Pancreas (tissue), 10 donors: Measurements from ENCODE around the gene TEX10. TPM values are rescaled to one million over a fixed set of nuclear protein-coding genes. Genes with fewer than 3 reads are reported as not detected.

Experiments used
- ATAC-seq, 4 donors: fragments of 200-7000 bp; cut with Tn5 transposase; one replicate each; pipeline versions ENCODE4 v1.8.0 to v1.9.1; 2020; ENCODE audit warnings: mild to moderate bottlenecking in 4 of 4, moderate library complexity in 4 of 4
- DNase-seq, 6 donors: peaks; one replicate each; pipeline ENCODE4 v3.0.0-alpha.2; 2020
- FAIRE-seq: peaks from 2 replicates; lab custom pipeline; 2012; peaks lifted over from hg19 to GRCh38; lab: Jason Lieb, UNC
- H3K27ac ChIP-seq, 4 donors: fragments of 200-600 bp; sonication (generic); 1 replicate in 3 of 4; 2 replicates in 1 of 4; pipeline versions ENCODE4 v1.5.0 to v1.8.0; 2020
- H3K27me3 ChIP-seq, 4 donors: fragments of 200-600 bp; one replicate each; pipeline ENCODE4 v1.8.0; 2021
- H3K36me3 ChIP-seq, 3 donors: fragments of 200-600 bp; sonication (generic) in 1 of 3; one replicate each; pipeline versions ENCODE4 v1.5.0 to v1.8.0; 2020 to 2021
- H3K4me1 ChIP-seq, 3 donors: fragments of 200-600 bp; one replicate each; pipeline ENCODE4 v1.8.0; 2021
- H3K4me3 ChIP-seq, 4 donors: fragments of 200-600 bp; sonication (generic) in 2 of 4; one replicate each; pipeline versions ENCODE4 v1.5.0 to v1.8.0; 2020 to 2021
- H3K9me3 ChIP-seq, 4 donors: fragments of 200-600 bp; one replicate each; pipeline ENCODE4 v1.8.0; 2021
- CTCF ChIP-seq, 4 donors: fragments of 200-600 bp; sonication (generic) in 3 of 4; IDR thresholded peaks; one replicate each; pipeline versions ENCODE4 v1.5.0 to v1.8.0; 2021; ENCODE audit warnings: antibody characterized with exemption in 4 of 4
- WGBS, 2 donors: extraction: QIAGEN DNeasy Blood & Tissue Kit; methylation state at CpG; one replicate each; pipeline ENCODE4 v1.1.7; 2013; 5-methylcytosine and 5-hydroxymethylcytosine counted together
- intact Hi-C, 3 donors: fragments of 100-400 bp; cut with DNase I; formaldehyde crosslinking; loops; one replicate each; pipeline versions ENCODE4 v1.11.1 to v1.14.2; 2022
- polyA plus RNA-seq, 2 donors: library from polyadenylated mRNA; stranded (reverse); fragments of 200-250 nt; gene quantifications; one replicate each; pipeline ENCODE4 v1.2.3, GENCODE V29; 2013
- total RNA-seq, 6 donors: library from RNA; stranded (reverse); fragmentation: NEBNext Ultra II Directional in 4 of 6; extraction: Animal tissue kit (Norgen Biotek cat#: 25700) in 4 of 6; gene quantifications; one replicate each; pipeline versions ENCODE4 v1.2.1 to v1.2.4, GENCODE V29; 2021 to 2023
- donor health status: healthy with polysubstance abuse.
- donor health status: DM: no; HTN: no; CAD: no; lungs with moderate emphysema.
- donor health status: DM: no; HTN: no; CAD: no.
- donor health status: control.
- donor health status: control.
- donor health status: Bipolar disorder and iron deficiency.
- donor health status: DM: yes; HTN: yes; CAD: no.
- donor health status: DM: no; HTN: no; CAD: no.
- donor health status: DM: no; HTN: no; CAD: no.
- donor health status: DM: yes; HTN: yes; CAD: no.

TEX10 gene
- total RNA-seq: 1 to 10 TPM; 4.2 to 6.7 (median 5.4) TPM
- 1 to 10 TPM; 3.1 to 6.4 TPM for polyA plus RNA-seq

- Histone ChIP-seq H3K27me3 (no peaks in the 10 kb centered on the region), H3K4me3 (peak within 1 kb of the TSS; percentile 75 to 99 (median 98)), H3K27ac (peak within 1 kb of the TSS; percentile 23 to 74 (median 65)), H3K9me3 (no peaks in the 10 kb centered on the region), H3K4me1 (peaks cover 0 to 8% (median 5%) of the 10 kb centered on the region in 3 donors), H3K36me3 (no peaks in the 10 kb centered on the region)
- TF ChIP-seq CTCF (IDR thresholded peaks at IDR 0.05): no peak
- ATAC-seq: peak; percentile 97 to 99 (median 98)
- 0% methylated on average over 43 to 53 of the region's 53 CpGs for WGBS, 2 donors
- intact Hi-C loops: no loop called here
- no peak for FAIRE-seq
- DNase-seq: peak; percentile 82 to 95 (median 88)
Observed at GRCh38 chr9:100352727-100353505, at the start of gene TEX10. TEX10 (minus strand) TSS chr9:100352942; CDS start chr9:100349363, 3,579 bp downstream.

- Histone ChIP-seq H3K36me3 (no peaks in the 10 kb centered on the region), H3K4me3 (no peak overlapping the region), H3K27me3 (no peaks in the 10 kb centered on the region), H3K4me1 (no peaks in the 10 kb centered on the region), H3K27ac (no peak overlapping the region), H3K9me3 (no peaks in the 10 kb centered on the region)
- ATAC-seq: no peak
- no peak for DNase-seq
- 89 to 96% methylated on average over 1 of the region's 1 CpG for WGBS, 2 donors
- intact Hi-C loops: no loop called here
- no peak for FAIRE-seq
- TF ChIP-seq CTCF (IDR thresholded peaks at IDR 0.05): no peak
Observed at GRCh38 chr9:100401042-100401441, 48.3 kb upstream of the TEX10 start.

GRCh38 chr9:100397529-100398266 is 45.0 kb upstream of the TEX10 start:
- Histone ChIP-seq H3K27me3 (no peaks in the 10 kb centered on the region), H3K4me3 (no peak overlapping the region), H3K36me3 (no peaks in the 10 kb centered on the region), H3K27ac (no peak overlapping the region), H3K9me3 (no peaks in the 10 kb centered on the region), H3K4me1 (no peaks in the 10 kb centered on the region)
- FAIRE-seq (no peak), DNase-seq (no peak), ATAC-seq (no peak)
- TF ChIP-seq CTCF (IDR thresholded peaks at IDR 0.05): no peak
- intact Hi-C loops: no loop called here
- WGBS, 2 donors: 66 to 79% methylated on average over 3 of the region's 3 CpGs

GRCh38 chr9:100396769-100397168 is 44.0 kb upstream of the TEX10 start:
- Histone ChIP-seq H3K36me3 (no peaks in the 10 kb centered on the region), H3K4me1 (no peaks in the 10 kb centered on the region), H3K27ac (no peak overlapping the region), H3K27me3 (no peaks in the 10 kb centered on the region), H3K4me3 (no peak overlapping the region), H3K9me3 (no peaks in the 10 kb centered on the region)
- 96 to 98% methylated on average over 9 of the region's 9 CpGs for WGBS, 2 donors
- TF ChIP-seq CTCF (IDR thresholded peaks at IDR 0.05): no peak
- intact Hi-C loops: no loop called here
- DNase-seq (no peak), ATAC-seq (no peak), FAIRE-seq (no peak)
